HTR-8/SVneo (cell line): ENCODE measurements around the gene TGFB1.

Experiments used
- DNase-seq: peaks from one replicate; pipeline ENCODE4 v3.0.0; 2011; ENCODE audit warnings: low spot score, mixed read lengths; ENCODE audit not compliant: insufficient read length
- FAIRE-seq: peaks from 2 replicates; lab custom pipeline; 2011; peaks lifted over from hg19 to GRCh38; lab: Jason Lieb, UNC

The TGFB1 gene

GRCh38 chr19:41324921-41325639 lies 28.6 kb downstream of the TGFB1 start:
- FAIRE-seq (peak; percentile 80), DNase-seq (peak; percentile 85)

DNA sequence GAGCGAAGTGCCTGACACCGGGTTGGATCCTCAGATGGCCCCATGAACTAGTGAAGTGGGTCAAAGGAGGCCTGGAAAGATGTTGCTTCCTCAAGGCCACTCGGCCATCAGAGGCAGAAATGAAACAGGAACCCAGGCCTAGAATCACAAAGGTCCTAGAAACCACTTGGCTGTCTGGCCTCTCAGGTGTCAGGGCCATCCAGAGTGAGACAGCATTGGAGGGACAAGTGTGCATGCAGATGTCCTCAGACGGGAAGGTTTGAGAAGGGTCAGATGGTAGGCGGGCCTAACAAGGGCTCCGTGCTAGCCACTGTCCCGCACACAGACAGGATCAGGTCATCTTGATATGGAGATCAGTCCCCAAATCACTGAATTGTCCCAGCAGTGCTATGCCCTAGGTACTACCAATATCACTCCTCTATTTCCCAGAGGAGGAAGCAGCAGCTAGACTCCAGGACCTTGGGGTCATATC lies 29.5 kb downstream of the TGFB1 start:
- DNase-seq (no peak), FAIRE-seq (no peak)

GRCh38 chr19:41323430-41324125 lies 30.1 kb downstream of the TGFB1 start:
- DNase-seq (peak; percentile 92), FAIRE-seq (peak; percentile 94)

DNA sequence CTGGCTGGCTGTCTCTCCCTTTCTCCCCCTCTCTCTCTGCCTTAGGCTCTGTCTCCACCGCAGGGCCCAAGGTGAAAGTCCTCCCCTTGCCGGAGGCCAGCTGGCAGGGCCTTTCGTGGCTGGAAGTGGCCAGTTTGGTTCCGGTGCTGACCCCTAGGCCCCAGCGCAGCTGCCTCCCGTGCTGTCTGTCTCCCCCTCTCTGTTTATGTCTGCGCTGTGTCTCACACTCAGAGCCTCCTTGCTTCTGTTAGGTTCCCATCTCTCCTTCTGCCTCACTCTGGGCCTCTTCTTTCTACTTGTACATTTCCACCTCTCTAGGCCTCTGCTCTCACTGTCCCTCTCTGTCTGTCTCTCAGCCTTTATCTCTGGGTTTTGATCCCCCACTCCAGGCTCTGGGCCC lies 30.7 kb downstream of the TGFB1 start:
- FAIRE-seq (no peak), DNase-seq (no peak)

GRCh38 chr19:41322451-41322850 lies 31.3 kb downstream of the TGFB1 start:
- no peak for FAIRE-seq

DNA sequence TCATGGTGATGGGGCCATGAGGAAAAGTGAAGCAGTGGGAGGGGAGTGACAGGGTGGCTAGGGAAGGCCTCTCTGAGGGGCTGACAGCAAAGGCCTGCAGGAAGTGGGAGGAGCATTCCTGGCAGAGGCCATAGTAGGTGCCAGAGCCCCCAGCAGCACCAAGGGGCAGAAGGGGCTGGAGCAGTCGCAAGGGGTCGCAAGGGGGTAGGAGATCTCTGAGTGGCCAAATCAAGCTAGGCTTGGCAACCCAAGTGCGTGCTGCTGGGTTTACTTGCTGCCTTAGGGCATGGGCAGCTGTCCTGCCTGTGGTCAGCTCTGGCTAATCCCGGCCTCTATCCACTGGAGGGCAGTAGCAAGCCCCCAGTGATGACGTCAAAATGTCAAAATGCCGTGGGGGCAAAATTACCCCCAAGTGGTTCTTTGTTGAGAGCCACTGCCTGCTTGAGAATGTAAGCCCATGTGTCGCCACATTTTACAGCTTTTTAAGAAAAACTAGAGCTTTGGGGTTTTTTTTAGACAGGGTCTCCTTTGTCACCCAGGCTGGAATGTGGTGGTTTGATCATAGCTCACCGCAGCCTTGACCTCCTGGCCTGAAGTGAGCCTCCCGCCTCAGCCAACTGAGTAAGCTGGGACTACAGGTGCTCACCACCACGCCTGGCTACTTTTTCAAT lies 32.0 kb downstream of the TGFB1 start:
- FAIRE-seq = peak; percentile 92

More at GRCh38 chr19:41322451-41322850, 31.3 kb downstream of the TGFB1 start:
- DNase-seq = no peak

GRCh38 chr19:41321204-41321599 lies 32.5 kb downstream of the TGFB1 start:
- DNase-seq (no peak), FAIRE-seq (no peak)

More for the DNA sequence above, 32.0 kb downstream of the TGFB1 start:
- peak; percentile 72 for DNase-seq

- DNase-seq = no peak
- no peak for FAIRE-seq
Measured at GRCh38 chr19:41320568-41320967, 33.2 kb downstream of the TGFB1 start.

GRCh38 chr19:41320185-41320518 lies 33.6 kb downstream of the TGFB1 start:
- DNase-seq (no peak), FAIRE-seq (no peak)

GRCh38 chr19:41319500-41320184 lies 34.1 kb downstream of the TGFB1 start:
- no peak for DNase-seq
- no peak for FAIRE-seq

DNA sequence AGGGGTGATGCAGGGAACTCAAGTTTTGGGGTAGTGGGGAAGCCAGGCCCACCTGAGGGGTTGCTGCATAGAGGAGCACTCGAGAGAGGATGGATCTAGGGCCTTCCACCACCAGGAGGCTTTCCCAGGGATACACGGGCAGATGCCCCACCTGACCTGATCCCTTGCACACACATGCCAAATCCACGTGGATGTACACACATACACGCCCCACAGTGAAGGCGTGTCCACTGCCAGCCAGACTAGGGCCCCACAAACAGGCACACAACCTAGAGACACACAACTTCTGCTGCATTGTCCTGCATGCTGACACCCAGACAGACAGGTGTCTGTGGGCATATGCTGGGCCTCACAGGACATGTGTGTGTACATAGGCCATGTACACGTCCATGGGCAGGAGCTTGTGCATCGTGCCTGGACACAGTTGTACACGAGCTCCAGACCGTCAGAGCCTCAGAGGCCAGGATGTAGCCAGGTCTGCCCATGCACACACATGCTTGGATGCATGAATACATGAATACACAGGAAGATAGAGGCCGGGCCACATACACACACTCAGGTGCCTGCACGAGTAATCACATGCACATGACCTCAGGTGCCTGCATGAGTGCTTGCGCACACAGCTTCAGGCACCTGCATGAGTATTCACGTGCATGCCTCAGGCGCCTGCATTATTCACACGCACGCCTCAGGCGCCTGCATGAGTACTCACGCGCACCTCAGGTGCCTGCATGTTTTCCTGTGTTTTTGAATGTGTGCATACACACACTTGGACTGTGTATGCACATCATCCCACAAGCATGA lies 34.8 kb downstream of the TGFB1 start:
- no peak for DNase-seq
- no peak for FAIRE-seq

DNA sequence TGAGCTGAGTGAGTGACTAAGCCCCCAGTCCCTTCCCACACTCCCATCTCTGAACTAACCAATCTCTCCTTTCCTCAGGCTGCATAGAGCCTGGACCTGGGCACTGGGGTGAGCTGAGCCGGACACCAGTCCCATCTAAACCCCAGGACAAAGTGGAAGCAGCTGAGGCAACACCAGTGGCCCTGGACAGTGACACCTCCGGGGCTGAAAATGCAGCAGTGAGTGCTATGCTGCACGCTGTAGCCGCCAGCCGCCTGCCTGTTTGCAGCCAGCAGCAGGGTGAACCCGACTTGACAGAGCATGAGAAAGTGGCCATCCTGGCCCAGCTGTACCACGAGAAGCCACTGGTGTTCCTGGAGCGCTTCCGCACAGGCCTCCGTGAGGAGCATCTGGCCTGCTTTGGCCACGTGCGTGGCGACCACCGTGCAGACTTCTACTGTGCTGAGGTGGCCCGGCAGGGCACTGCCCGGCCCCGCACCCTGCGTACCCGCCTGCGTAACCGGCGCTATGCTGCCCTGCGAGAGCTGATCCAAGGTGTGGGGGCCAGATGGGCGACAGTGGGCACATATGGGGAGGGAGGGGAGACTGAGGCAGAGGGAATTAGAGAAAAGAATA lies 37.3 kb downstream of the TGFB1 start:
- no peak for DNase-seq
- no peak for FAIRE-seq

GRCh38 chr19:41311613-41312012 lies 42.1 kb downstream of the TGFB1 start:
- DNase-seq = no peak
- no peak for FAIRE-seq

DNA sequence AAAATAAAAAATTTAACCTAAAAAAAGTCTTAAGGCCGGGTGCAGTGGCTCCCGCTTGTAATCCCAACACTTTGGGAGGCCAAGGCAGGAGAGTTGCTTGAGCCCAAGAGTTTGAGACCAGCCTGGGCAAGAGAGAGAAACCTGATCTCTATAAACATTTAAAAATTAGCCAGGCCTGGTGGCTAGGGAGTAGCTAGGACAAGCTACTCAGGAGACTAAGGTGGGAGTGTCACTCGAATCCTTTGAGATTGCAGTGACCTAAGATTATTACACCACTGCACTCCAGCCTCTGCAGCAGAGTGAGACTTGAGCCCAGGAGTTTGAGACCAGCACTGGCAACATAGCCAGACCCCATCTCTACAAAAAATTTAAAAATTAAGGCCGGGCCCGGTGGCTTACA lies 42.6 kb downstream of the TGFB1 start:
- no peak for DNase-seq
- FAIRE-seq = no peak

DNA sequence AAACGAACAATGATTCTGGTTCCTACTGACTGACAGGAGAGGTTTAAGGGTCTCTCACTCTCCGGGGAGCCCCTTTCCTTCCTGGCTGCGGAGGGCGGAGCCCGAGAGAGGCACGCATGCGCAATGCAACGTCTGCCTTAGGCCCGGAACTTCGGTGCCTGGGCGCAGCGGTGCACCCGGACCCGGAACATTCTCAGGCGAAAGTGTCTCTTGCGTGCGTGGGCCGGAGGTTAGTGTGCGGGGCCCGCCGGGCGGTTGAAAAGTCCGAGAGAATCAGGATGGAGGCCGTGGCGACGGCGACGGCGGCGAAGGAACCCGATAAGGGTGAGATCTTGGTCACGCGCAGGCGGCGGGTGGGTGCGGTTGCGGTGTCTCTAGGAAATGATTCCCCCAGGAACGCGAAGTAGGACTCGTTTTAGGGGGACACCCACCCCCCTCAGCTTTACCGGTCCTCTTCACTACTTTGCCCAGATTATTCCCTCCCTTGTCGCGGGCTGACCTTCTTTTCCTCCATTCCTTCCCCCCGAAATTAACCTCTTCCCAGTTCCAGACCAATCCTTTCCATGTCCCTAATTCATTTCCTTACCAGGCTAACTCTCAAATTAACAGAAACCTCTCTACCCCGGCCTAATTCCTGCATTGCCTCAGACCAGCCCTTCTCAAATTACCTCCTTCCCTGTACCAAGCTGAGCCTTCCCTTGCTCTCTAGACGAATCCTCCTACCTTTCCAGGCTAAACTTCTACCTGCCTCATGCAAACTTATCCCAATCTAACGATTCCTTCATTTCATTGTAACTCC lies 43.5 kb downstream of the TGFB1 start, which contains the start of gene CCDC97:
Gene CCDC97, plus strand, starts transcription at position 140 of the 799 bp plus-strand sequence. Its CDS starts 139 bp downstream, at position 279.
- FAIRE-seq = no peak
- DNase-seq = peak; percentile 89

DNA sequence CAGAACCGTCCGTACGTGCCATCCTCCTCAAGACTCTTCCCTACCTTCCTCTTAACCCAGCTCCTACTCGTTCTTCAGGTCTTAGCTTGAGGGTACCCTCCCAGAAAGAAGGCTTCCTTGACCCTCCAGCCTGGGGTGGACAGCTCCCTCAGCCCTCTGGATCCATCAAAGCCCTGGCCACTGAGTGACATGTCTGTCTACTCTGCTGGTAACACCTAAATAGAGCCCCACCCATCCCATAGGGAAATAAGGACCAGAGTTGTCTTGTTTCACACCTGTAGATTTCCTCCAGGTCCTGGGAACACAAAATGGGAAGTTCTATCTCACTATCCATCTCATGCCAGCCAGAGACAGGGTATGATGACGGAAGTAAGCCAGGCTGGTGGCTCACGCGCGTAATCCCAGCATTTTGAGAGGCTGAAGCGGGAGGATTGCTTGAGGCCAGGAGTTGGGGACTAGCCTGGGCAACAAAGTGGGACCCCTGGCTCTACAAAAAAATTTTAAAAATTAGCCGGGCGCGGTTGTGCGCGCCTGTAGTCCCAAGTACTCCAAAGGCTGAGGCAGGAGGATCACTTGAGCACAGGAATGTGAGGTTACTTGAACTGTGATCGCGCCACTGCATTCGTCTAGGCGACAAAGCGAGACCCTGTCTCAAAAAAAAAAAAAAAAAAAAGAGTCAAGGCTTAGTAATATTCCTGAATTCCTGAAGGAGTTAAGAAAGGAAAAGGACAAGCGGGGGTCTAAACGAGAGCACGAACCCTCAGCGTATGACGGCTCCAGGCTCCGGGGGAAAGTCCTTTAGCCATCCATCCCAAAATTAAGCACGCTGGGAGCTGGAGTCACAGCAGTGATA lies 44.3 kb downstream of the TGFB1 start:
- FAIRE-seq (no peak), DNase-seq (no peak)

- DNase-seq (peak; percentile 75), FAIRE-seq (no peak)
Measured at GRCh38 chr19:41308450-41309179, 45.1 kb downstream of the TGFB1 start.
